GM18907 (cell line): Measurements from ENCODE around the gene GALNT17.

ENCODE experiments used
- ATAC-seq: cut with Tn5 transposase; IDR thresholded peaks from one replicate; pipeline ENCODE4 v1.9.1; 2021; ENCODE audit warnings: mild to moderate bottlenecking, moderate library complexity; ENCODE audit not compliant: unreplicated experiment

Gene GALNT17

GRCh38 chr7:71329030-71329660, 197.2 kb downstream of the GALNT17 start:
- no peak for ATAC-seq

GRCh38 chr7:71332207-71332606, 200.3 kb downstream of the GALNT17 start:
- no peak for ATAC-seq

GRCh38 chr7:71334541-71334940, 202.6 kb downstream of the GALNT17 start:
- ATAC-seq = no peak

- no peak for ATAC-seq
Measured at GRCh38 chr7:71338866-71339265, 206.9 kb downstream of the GALNT17 start.

- no peak for ATAC-seq
Measured at GRCh38 chr7:71339924-71340323, 208.0 kb downstream of the GALNT17 start.

- no peak for ATAC-seq
Measured at GRCh38 chr7:71342202-71342601, 210.3 kb downstream of the GALNT17 start.

- no peak for ATAC-seq
Measured at GRCh38 chr7:71343039-71343438, 211.1 kb downstream of the GALNT17 start.

GRCh38 chr7:71343892-71344291, 211.9 kb downstream of the GALNT17 start:
- ATAC-seq = no peak

GRCh38 chr7:71345117-71345884, 213.4 kb downstream of the GALNT17 start:
- ATAC-seq = no peak

GRCh38 chr7:71348821-71349681, 217.1 kb downstream of the GALNT17 start:
- ATAC-seq = no peak

- no peak for ATAC-seq
Measured at GRCh38 chr7:71349682-71350481, 217.9 kb downstream of the GALNT17 start.

- ATAC-seq = no peak
Measured at GRCh38 chr7:71350680-71351079, 218.7 kb downstream of the GALNT17 start.

- ATAC-seq = no peak
Measured at GRCh38 chr7:71354716-71355115, 222.8 kb downstream of the GALNT17 start.

- ATAC-seq = no peak
Measured at GRCh38 chr7:71361451-71362032, 229.6 kb downstream of the GALNT17 start.

- no peak for ATAC-seq
Measured at GRCh38 chr7:71362240-71362639, 230.3 kb downstream of the GALNT17 start.

GRCh38 chr7:71363223-71363622, 231.3 kb downstream of the GALNT17 start:
- no peak for ATAC-seq

GRCh38 chr7:71363627-71364026, 231.7 kb downstream of the GALNT17 start:
- no peak for ATAC-seq

- ATAC-seq = no peak
Measured at GRCh38 chr7:71364551-71364950, 232.6 kb downstream of the GALNT17 start.

- no peak for ATAC-seq
Measured at GRCh38 chr7:71372991-71373390, 241.0 kb downstream of the GALNT17 start.

- no peak for ATAC-seq
Measured at GRCh38 chr7:71377062-71377461, 245.1 kb downstream of the GALNT17 start.
